MM.1S (cell line): ENCODE results near the gene ZNF697.

Experiments
- DNase-seq: peaks from one replicate; pipeline ENCODE4 v3.0.0-alpha.2; 2015
- H2AFZ ChIP-seq: fragments of 300-600 bp; sonication (generic); 2 replicates; pipeline ENCODE4 v1.6.0; 2016; ENCODE audit warnings: antibody characterized with exemption, low read length
- H3F3A ChIP-seq: fragments of 300-600 bp; sonication (generic); 2 replicates; pipeline ENCODE4 v1.6.1; 2016; ENCODE audit warnings: mild to moderate bottlenecking, antibody characterized with exemption, low read length, moderate library complexity, mixed read lengths; ENCODE audit not compliant: insufficient read depth
- H3K27ac ChIP-seq: fragments of 300-600 bp; sonication (generic); 2 replicates; pipeline ENCODE4 v1.5.1; 2016; ENCODE audit warnings: mild to moderate bottlenecking, low read length
- H3K27me3 ChIP-seq: fragments of 300-600 bp; sonication (generic); replicated peaks from 2 replicates; pipeline ENCODE4 v1.6.0; 2016; ENCODE audit warnings: low read length; ENCODE audit not compliant: insufficient read depth
- H3K36me3 ChIP-seq: fragments of 300-600 bp; sonication (generic); replicated peaks from 2 replicates; pipeline ENCODE4 v1.6.1; 2016; ENCODE audit warnings: mild to moderate bottlenecking, low read length, mixed read lengths; ENCODE audit not compliant: insufficient read depth
- H3K4me1 ChIP-seq: fragments of 300-600 bp; sonication (generic); 2 replicates; pipeline ENCODE4 v1.6.1; 2016; ENCODE audit warnings: low read length, mixed read lengths
- H3K4me2 ChIP-seq: fragments of 300-600 bp; sonication (generic); 2 replicates; pipeline ENCODE4 v1.6.0; 2016; ENCODE audit warnings: low read depth, low read length
- H3K4me3 ChIP-seq: fragments of 300-600 bp; sonication (generic); 2 replicates; pipeline ENCODE4 v1.5.1; 2016; ENCODE audit warnings: low read length, mixed read lengths
- H3K79me2 ChIP-seq: fragments of 300-600 bp; sonication (generic); 2 replicates; pipeline ENCODE4 v1.6.1; 2016; ENCODE audit warnings: mixed run types, low read length, mixed read lengths
- H3K9ac ChIP-seq: fragments of 300-600 bp; sonication (generic); 2 replicates; pipeline ENCODE4 v1.6.1; 2016; ENCODE audit warnings: low read length, mixed read lengths
- H3K9me2 ChIP-seq: fragments of 300-600 bp; sonication (generic); replicated peaks from 2 replicates; pipeline ENCODE4 v1.6.1; 2016; ENCODE audit warnings: mild to moderate bottlenecking, low read length, mixed read lengths; ENCODE audit not compliant: insufficient read depth
- H3K9me3 ChIP-seq: fragments of 300-600 bp; sonication (generic); replicated peaks from 2 replicates; pipeline ENCODE4 v1.6.1; 2016; ENCODE audit warnings: mild to moderate bottlenecking, low read length, mixed read lengths; ENCODE audit not compliant: insufficient read depth
- H4K20me1 ChIP-seq: fragments of 300-600 bp; sonication (generic); 2 replicates; pipeline ENCODE4 v1.6.1; 2016; ENCODE audit warnings: mild to moderate bottlenecking, low read length, moderate library complexity, mixed read lengths; ENCODE audit not compliant: insufficient read depth
- CTCF ChIP-seq: fragments of 300-600 bp; sonication (generic); IDR thresholded peaks from 2 replicates; pipeline ENCODE4 v1.5.1; 2016; ENCODE audit warnings: antibody characterized with exemption, low read length, mixed read lengths
- EZH2 ChIP-seq: fragments of 300-600 bp; sonication (generic); optimal IDR thresholded peaks from 2 replicates; pipeline ENCODE3; 2017; ENCODE audit warnings: low read depth, mild to moderate bottlenecking, antibody characterized with exemption, low read length, mixed read lengths
- EZH2phosphoT487 ChIP-seq: fragments of 300-600 bp; sonication (generic); IDR thresholded peaks from 2 replicates; pipeline ENCODE4 v1.6.1; 2018; ENCODE audit warnings: antibody characterized with exemption, low read length

ZNF697 gene

GRCh38 chr1:119651133-119651532 lies 3.1 kb upstream of the ZNF697 start:
- H3K36me3 ChIP-seq, result no peaks in the 10 kb centered on the region
- no peak overlapping the region for H3K4me2 ChIP-seq
- no peaks in the 10 kb centered on the region for H3K9me3 ChIP-seq
- H3K9ac ChIP-seq, result no peak overlapping the region
- no peak overlapping the region for H3K27ac ChIP-seq
- TF ChIP-seq EZH2phosphoT487 (no peak), EZH2 (no peak), CTCF (no peak)
- H3K9me2 ChIP-seq, result no peaks in the 10 kb centered on the region
- H3K4me3 ChIP-seq, result no peak overlapping the region
- no peak for DNase-seq
- H4K20me1 ChIP-seq, result no peaks in the 10 kb centered on the region
- H3K79me2 ChIP-seq, result no peaks in the 10 kb centered on the region
- no peaks in the 10 kb centered on the region; the same call in 1 of the 2 replicates for H3F3A ChIP-seq
- no peaks in the 10 kb centered on the region for H3K27me3 ChIP-seq
- peaks cover 4% of the 10 kb centered on the region; the same call in 1 of the 2 replicates for H3K4me1 ChIP-seq
- no peak overlapping the region for H2AFZ ChIP-seq

GRCh38 chr1:119648620-119649004 lies 546 bp upstream of the ZNF697 start:
- H3K9me2 ChIP-seq, result no peaks in the 10 kb centered on the region
- no peaks in the 10 kb centered on the region for H3K4me1 ChIP-seq
- H3K27me3 ChIP-seq, result no peaks in the 10 kb centered on the region
- no peak for DNase-seq
- peak overlapping the region; percentile 57 for H3K4me3 ChIP-seq
- peak overlapping the region; percentile 59; the same call in 1 of the 2 replicates for H3K4me2 ChIP-seq
- no peaks in the 10 kb centered on the region for H4K20me1 ChIP-seq
- H2AFZ ChIP-seq, result 0 out of 2 replicates have a peak overlapping the region, but pooled peaks have one; percentile 23
- H3K27ac ChIP-seq, result no peak overlapping the region
- no peak overlapping the region for H3K9ac ChIP-seq
- no peaks in the 10 kb centered on the region for H3K9me3 ChIP-seq
- no peaks in the 10 kb centered on the region for H3F3A ChIP-seq
- H3K36me3 ChIP-seq, result no peaks in the 10 kb centered on the region
- TF ChIP-seq CTCF (no peak), EZH2phosphoT487 (no peak), EZH2 (no peak)
- no peaks in the 10 kb centered on the region for H3K79me2 ChIP-seq

- Histone ChIP-seq H3K9ac (peak overlapping the region; percentile 38; the same call in 1 of the 2 replicates), H3F3A (no peaks in the 10 kb centered on the region), H4K20me1 (no peaks in the 10 kb centered on the region), H3K36me3 (no peaks in the 10 kb centered on the region), H3K4me1 (no peaks in the 10 kb centered on the region), H3K79me2 (no peaks in the 10 kb centered on the region), H3K27me3 (no peaks in the 10 kb centered on the region), H3K9me2 (no peaks in the 10 kb centered on the region), H3K9me3 (no peaks in the 10 kb centered on the region), H3K4me3 (peak overlapping the region; percentile 63), H3K27ac (no peak overlapping the region), H2AFZ (peak overlapping the region; percentile 58; the same call in 1 of the 2 replicates), H3K4me2 (peak overlapping the region; percentile 87)
- TF ChIP-seq EZH2, result no peak
- TF ChIP-seq EZH2phosphoT487, result no peak
- TF ChIP-seq CTCF, result no peak
- DNase-seq, result no peak
Measured at GRCh38 chr1:119647228-119647733, 785 bp downstream of the ZNF697 start.
